Large intestine (tissue), 3 donors: ENCODE results near the gene ITGB1. TPM values are rescaled to one million over a fixed set of nuclear protein-coding genes. Genes with fewer than 3 reads are reported as not detected.

Experiments used
- DNase-seq, 2 donors: peaks; one replicate each; pipeline versions ENCODE4 v3.0.0 to v3.0.0-alpha.2; 2013
- H3K27ac ChIP-seq: one replicate; pipeline ENCODE4 v1.5.1; 2013; ENCODE audit warnings: low read length
- H3K27me3 ChIP-seq: 2 replicates; pipeline ENCODE4 v1.6.1; 2013; ENCODE audit warnings: low read length; ENCODE audit not compliant: control insufficient read depth, insufficient read depth
- H3K36me3 ChIP-seq: 2 replicates; pipeline ENCODE4 v1.6.1; 2013; ENCODE audit warnings: low read length; ENCODE audit not compliant: control insufficient read depth, insufficient read depth
- H3K4me1 ChIP-seq: one replicate; pipeline ENCODE4 v1.6.1; 2013; ENCODE audit warnings: low read length; ENCODE audit not compliant: control insufficient read depth, insufficient read depth
- H3K4me3 ChIP-seq: one replicate; pipeline ENCODE4 v1.5.1; 2013; ENCODE audit warnings: low read length
- H3K9me3 ChIP-seq: one replicate; pipeline ENCODE4 v1.6.1; 2013; ENCODE audit warnings: mild to moderate bottlenecking, low read depth, low read length, moderate library complexity; ENCODE audit not compliant: control insufficient read depth
- WGBS: methylation state at CpG from one replicate; pipeline ENCODE4 v1.1.5; 2013; ENCODE audit warnings: low lambda C conversion rate; ENCODE audit not compliant: insufficient coverage; 5-methylcytosine and 5-hydroxymethylcytosine counted together
- polyA plus RNA-seq: library from polyadenylated mRNA; unstranded; fragments of 120-200 nt; gene quantifications from one replicate; pipeline ENCODE4 v1.2.1, GENCODE V29; 2013

Gene ITGB1
- polyA plus RNA-seq, 1 donor, result 303 TPM

DNA sequence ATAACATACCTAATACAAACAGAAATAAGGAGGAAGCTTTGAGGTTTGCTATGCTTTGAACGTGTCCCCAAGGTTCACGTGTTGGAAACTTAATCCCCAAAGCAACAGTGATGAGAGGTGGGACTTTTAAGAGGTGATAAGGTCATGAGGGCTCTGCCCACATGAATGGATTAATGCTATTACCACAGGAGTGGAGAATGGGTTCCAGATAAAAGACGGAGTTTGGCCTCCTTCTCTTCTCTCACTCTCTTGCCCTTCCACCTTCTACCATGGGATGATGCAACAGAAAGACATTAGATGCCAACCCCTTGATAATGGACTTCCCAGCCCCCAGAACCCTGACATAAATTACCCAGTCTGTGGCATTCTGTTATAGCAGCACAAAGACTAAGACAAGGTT lies 9.6 kb downstream of the ITGB1 start:
- Histone ChIP-seq H3K27ac (no peak overlapping the region), H3K4me3 (no peak overlapping the region), H3K4me1 (peaks cover 4% of the 10 kb centered on the region), H3K9me3 (no peaks in the 10 kb centered on the region), H3K36me3 (no peaks in the 10 kb centered on the region), H3K27me3 (no peaks in the 10 kb centered on the region)
- no peak for DNase-seq
- no CpG with 5 or more reads among the region's 3 CpGs for WGBS

DNA sequence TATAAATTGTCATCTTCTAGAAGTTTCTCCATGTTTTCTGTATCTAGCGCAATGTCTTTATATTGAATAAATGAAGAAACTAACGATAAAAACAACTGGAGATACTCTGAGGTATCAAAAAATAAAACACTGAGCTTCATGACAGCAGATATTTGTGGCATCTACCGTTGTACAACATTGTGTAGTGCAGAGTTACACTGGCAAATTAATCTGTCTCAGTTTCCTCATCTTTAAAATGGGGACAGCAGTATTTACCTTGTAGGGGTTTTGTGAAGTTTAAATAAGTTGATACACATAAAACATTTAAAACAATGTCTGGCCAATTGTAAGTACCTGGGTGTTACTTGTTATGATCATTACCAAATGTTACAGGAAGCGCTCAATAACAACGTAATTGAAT lies 10.4 kb downstream of the ITGB1 start:
- no peaks in the 10 kb centered on the region for H3K9me3 ChIP-seq
- WGBS, result 100% methylated on average over 4 of the region's 5 CpGs
- no peak overlapping the region for H3K4me3 ChIP-seq
- peaks cover 10% of the 10 kb centered on the region for H3K4me1 ChIP-seq
- no peak overlapping the region for H3K27ac ChIP-seq
- DNase-seq, result no peak
- H3K27me3 ChIP-seq, result no peaks in the 10 kb centered on the region
- H3K36me3 ChIP-seq, result no peaks in the 10 kb centered on the region

DNA sequence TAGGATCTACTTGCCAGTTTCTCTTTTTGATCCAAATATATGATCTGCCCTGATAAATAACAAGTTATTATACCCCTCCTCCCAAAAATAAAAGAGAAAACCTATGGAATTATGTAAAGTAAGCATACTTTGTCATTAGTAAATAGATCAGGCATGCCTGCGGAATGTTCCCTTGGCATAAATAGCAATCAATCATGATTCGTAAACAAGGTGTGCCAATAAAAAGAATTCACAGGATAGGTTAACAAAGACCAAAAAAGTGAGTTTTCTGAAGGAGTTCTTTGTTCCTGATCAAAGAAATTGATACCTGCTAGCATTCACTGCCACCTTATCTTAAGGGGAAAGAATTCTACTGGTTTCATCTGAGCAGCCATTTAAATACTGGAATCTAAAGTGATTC lies 11.9 kb downstream of the ITGB1 start:
- 94% methylated on average over 2 of the region's 2 CpGs for WGBS
- no peak overlapping the region for H3K4me3 ChIP-seq
- no peak overlapping the region for H3K27ac ChIP-seq
- no peaks in the 10 kb centered on the region for H3K36me3 ChIP-seq
- no peaks in the 10 kb centered on the region for H3K9me3 ChIP-seq
- no peaks in the 10 kb centered on the region for H3K27me3 ChIP-seq
- DNase-seq, result no peak
- peaks cover 15% of the 10 kb centered on the region for H3K4me1 ChIP-seq

DNA sequence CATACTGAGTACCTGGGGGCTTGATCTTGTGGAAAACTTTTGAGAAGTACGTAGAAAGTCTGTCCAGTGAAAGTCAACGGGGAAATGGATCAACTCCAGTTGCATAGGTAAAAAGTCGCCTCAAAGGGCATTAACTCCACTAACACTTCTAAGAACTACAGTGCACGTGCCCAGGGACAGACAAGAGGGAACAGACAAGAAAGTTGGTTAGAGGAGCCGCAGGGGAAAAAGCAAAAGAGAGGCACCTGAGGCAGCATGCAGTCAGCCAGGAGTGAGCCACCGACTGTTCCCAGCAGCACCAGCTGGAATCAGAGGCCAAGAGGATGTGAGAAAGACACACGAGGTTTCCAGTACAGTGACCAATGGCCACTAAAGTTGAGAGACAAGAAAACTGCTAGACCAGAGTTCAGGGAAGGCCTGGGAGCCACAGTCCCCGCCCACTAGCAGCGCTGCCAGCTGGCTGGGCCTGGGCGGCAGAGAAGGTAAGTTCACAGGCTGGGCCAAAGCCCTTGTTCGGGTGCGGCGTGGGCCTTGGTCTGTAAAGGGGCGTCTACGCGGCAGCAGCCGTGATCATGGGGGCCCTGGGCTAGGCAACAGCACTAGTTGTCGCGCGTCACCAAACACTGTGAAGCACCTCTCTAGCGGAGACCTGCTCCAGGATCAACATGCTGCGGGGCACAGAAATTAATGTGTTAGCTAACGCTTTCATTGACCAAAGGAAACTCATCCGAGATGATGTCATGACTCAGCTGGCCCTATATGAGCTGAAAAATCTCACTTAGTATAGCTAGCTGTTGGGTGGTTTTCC lies 14.0 kb downstream of the ITGB1 start:
- WGBS, result no CpG with 5 or more reads among the region's 24 CpGs

DNA sequence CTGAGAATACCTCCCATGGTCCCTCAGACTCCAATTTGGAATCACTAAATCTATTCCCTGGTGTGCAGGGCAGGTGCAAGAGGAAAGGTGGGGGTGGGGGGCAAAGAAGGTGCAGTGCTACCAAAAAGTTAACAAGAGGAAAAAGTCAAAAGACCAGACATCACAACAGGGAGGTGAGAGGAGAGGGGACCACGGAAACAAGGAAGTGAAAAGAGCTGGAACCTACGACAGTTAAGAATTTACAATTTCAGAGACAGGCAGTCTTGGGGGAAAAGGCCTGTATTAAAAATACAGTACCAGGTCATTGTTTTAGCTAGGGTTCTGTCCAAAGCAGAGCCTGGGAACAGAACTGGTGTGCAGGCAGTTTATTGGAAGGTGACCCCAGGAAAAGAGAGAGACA lies 14.6 kb downstream of the ITGB1 start:
- peaks cover 32% of the 10 kb centered on the region for H3K4me1 ChIP-seq
- no peaks in the 10 kb centered on the region for H3K9me3 ChIP-seq
- no peaks in the 10 kb centered on the region for H3K27me3 ChIP-seq
- DNase-seq, result no peak
- H3K4me3 ChIP-seq, result no peak overlapping the region
- WGBS, result 71% methylated on average over 2 of the region's 2 CpGs
- H3K27ac ChIP-seq, result no peak overlapping the region
- no peaks in the 10 kb centered on the region for H3K36me3 ChIP-seq

More for the DNA sequence above, 14.0 kb downstream of the ITGB1 start:
- peaks cover 26% of the 10 kb centered on the region for H3K4me1 ChIP-seq
- peak in 1 of 2 donors; percentile 32 for DNase-seq
- no peaks in the 10 kb centered on the region for H3K9me3 ChIP-seq
- H3K27me3 ChIP-seq, result no peaks in the 10 kb centered on the region
- H3K36me3 ChIP-seq, result no peaks in the 10 kb centered on the region
- no peak overlapping the region for H3K4me3 ChIP-seq
- no peak overlapping the region for H3K27ac ChIP-seq

DNA sequence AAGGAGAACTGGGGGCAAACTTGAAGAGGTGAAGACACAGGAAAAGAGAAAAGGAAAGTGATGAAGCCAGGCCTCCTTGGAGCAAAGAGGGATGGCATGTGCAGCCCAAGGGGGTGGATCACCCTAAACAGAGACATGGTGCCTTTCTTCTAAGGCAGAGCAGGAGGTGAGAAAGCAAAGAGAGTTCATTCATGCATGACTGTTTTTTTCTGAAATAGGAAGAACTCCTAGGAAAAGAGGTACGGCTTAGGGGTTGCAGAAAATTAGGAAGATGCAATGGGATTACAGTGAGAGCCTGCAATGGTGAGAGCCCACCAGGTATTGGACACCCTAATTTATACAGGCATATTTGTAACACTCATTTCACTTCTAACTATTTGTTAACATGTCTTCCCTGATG lies 15.9 kb downstream of the ITGB1 start:
- Histone ChIP-seq H3K4me1 (peaks cover 41% of the 10 kb centered on the region), H3K27me3 (no peaks in the 10 kb centered on the region), H3K27ac (no peak overlapping the region), H3K4me3 (no peak overlapping the region), H3K9me3 (no peaks in the 10 kb centered on the region), H3K36me3 (no peaks in the 10 kb centered on the region)
- DNase-seq, result no peak
- no CpG with 5 or more reads among the region's 1 CpG for WGBS

DNA sequence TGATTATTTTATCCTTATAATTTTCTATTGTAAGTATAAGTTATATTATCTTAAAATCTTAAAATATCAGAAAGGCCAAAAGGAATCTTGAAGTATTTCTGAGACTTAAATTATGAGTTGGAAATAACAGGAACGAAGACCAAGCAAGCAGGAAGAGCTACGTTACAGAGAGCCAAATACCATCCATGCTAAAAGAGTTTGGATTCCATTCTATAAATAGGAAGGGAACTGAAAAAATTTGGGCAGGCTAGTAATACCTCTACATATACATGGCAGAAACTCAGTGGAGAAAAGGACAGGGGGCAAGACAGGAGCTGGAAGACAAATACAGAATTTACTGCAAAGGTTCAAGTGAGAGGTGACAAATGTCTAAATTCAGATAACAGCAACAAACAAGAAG lies 16.7 kb downstream of the ITGB1 start:
- 85% methylated on average over 2 of the region's 2 CpGs for WGBS
- H3K4me3 ChIP-seq, result no peak overlapping the region
- no peaks in the 10 kb centered on the region for H3K36me3 ChIP-seq
- H3K9me3 ChIP-seq, result no peaks in the 10 kb centered on the region
- no peak for DNase-seq
- peaks cover 41% of the 10 kb centered on the region for H3K4me1 ChIP-seq
- no peak overlapping the region for H3K27ac ChIP-seq
- no peaks in the 10 kb centered on the region for H3K27me3 ChIP-seq

DNA sequence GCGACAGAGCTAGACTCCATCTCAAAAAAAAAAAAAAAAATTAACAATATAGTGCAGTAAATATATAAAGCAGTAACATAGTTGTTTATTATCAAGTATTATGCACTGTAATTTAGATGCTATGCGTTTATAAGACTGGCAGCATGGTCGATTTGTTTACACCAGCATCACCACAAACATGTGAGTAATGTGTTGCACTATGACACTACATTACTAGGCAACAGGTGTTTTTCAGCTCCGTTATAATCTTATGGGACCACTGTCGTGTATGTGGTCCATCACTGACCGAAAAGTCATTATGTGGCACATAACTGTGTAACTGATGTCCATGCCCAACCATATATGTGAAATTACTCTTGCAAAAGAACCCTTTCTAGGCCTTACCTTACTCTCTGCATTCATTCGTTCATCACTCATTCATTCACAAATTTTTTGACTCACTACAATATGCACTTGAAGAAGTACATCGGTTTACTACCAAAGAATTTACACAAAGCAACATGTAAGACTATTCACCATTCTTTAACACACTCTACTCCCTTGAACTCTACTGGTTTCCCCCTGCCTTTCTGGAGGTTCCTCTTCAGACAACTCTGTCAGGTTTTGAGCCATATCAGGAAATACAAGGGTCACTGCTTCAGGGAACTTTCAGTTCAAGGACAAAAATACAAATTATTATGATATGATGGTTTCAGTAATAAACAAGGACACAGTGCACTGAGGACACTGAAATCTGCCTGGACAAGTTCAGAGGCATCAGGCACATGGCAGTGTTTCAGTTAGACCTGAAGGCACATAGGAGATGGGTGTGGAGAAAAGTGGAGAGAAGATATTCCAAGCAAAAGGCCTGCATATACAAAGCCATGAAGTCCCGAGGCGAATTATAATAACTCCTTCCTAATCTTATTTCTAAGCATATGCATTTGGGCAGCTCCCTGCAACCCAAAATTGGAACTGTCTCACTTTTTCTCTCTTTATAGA lies 17.4 kb downstream of the ITGB1 start:
- no peaks in the 10 kb centered on the region for H3K27me3 ChIP-seq
- H3K9me3 ChIP-seq, result no peaks in the 10 kb centered on the region
- no peak overlapping the region for H3K27ac ChIP-seq
- DNase-seq, result no peak
- H3K36me3 ChIP-seq, result peaks cover under 1% of the 10 kb centered on the region
- H3K4me3 ChIP-seq, result no peak overlapping the region
- 90% methylated on average over 6 of the region's 10 CpGs for WGBS
- peaks cover 41% of the 10 kb centered on the region for H3K4me1 ChIP-seq

DNA sequence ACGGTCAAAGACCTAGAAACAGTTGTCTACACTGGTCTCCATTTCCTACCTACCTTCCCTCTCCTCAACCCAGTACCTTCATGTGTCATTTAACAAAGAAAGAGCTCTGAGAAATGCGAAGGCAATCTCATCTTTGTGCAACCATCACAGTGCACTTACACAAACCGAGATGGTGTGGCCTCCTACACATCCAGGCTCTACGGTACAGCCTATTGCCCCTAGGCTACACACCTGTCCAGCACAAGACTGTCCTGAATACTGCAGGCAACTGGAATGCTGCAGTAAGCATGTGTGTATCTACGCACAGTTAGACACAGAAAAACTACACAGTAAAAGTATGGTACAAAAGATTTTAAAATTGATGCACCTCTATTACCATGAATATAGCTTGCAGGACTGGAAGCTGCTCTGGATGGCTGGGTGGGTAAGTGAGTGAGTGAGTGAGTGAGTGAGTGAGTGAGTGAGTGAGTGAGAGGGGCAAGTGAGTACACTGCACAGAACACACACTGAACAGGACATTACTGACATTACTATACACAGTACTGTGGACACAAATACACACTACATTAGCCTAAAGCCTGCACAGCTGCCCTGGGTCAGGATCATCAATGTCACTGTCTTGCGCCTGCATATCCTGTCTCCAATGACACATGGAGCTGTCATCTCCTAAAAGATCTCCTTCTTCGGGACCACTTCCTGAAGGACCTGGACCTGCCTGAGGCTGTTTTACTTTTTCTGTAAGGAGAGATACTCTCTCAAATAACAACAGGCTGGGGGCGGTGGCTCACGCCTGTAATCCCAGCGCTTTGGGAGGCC lies 18.5 kb downstream of the ITGB1 start:
- Histone ChIP-seq H3K27me3 (no peaks in the 10 kb centered on the region), H3K9me3 (no peaks in the 10 kb centered on the region), H3K4me1 (peaks cover 41% of the 10 kb centered on the region), H3K36me3 (peaks cover 8% of the 10 kb centered on the region), H3K4me3 (no peak overlapping the region), H3K27ac (no peak overlapping the region)
- DNase-seq, result no peak
- no CpG with 5 or more reads among the region's 10 CpGs for WGBS

DNA sequence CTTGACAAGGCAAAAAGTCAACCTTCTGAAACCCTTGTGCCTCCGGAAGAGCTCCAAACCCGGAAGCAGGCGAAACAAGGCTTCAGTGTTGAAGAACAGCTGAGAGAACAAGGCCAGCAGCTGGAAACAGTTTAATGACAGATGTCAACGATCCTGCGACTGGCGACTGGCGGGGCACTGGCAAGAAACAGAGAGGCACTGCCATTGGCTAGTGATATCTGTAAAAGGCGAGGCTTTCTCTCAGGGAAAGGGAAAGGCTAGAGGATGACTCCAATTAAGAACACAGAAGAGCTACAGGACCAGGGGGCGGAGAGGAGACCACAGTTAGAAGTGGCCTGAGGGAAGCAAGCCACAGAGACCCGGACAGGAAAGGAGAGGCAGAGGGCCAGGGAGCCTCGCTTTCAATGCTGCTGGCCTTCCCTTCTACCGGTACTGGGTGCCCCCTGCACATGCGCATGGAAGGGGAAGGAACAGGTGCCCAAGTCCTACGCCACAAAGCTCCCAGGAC lies 19.4 kb downstream of the ITGB1 start:
- DNase-seq, result peak; percentile 32 to 63
- peaks cover 41% of the 10 kb centered on the region for H3K4me1 ChIP-seq
- peaks cover 12% of the 10 kb centered on the region for H3K36me3 ChIP-seq
- WGBS, result 100% methylated on average over 1 of the region's 14 CpGs
- H3K9me3 ChIP-seq, result no peaks in the 10 kb centered on the region
- peak overlapping the region; percentile 74 for H3K27ac ChIP-seq
- H3K27me3 ChIP-seq, result no peaks in the 10 kb centered on the region
- no peak overlapping the region for H3K4me3 ChIP-seq
